Smooth muscle cell (in vitro differentiated cells): ENCODE data around the gene GADL1. TPM values are rescaled to one million over a fixed set of nuclear protein-coding genes. Genes with fewer than 3 reads are reported as not detected.

Experiments used
- DNase-seq: peaks from one replicate; lab custom pipeline; 2025; ENCODE audit not compliant: unreplicated experiment; lab: John Stamatoyannopoulos, UW
- H2AFZ ChIP-seq: fragments of 200-600 bp; sonication (generic); 2 replicates; pipeline ENCODE4 v1.6.0; 2016; ENCODE audit warnings: antibody characterized with exemption, low read depth, mild to moderate bottlenecking
- H3F3A ChIP-seq: fragments of 200-600 bp; sonication (generic); 2 replicates; pipeline ENCODE4 v1.6.0; 2017; ENCODE audit warnings: antibody characterized with exemption, low read depth
- H3K27ac ChIP-seq: fragments of 200-600 bp; sonication (generic); 2 replicates; pipeline ENCODE4 v1.5.1; 2016; ENCODE audit warnings: low read depth, mild to moderate bottlenecking
- H3K27me3 ChIP-seq: fragments of 200-600 bp; sonication (generic); 2 replicates; pipeline ENCODE4 v1.6.1; 2016; ENCODE audit warnings: low read depth, mild to moderate bottlenecking
- H3K36me3 ChIP-seq: fragments of 200-600 bp; sonication (generic); 2 replicates; pipeline ENCODE4 v1.5.1; 2016; ENCODE audit warnings: low read depth
- H3K4me1 ChIP-seq: fragments of 200-600 bp; sonication (generic); 2 replicates; pipeline ENCODE4 v1.5.1; 2016; ENCODE audit warnings: low read depth
- H3K4me2 ChIP-seq: fragments of 200-600 bp; sonication (generic); 2 replicates; pipeline ENCODE4 v1.6.0; 2016; ENCODE audit warnings: mild to moderate bottlenecking
- H3K4me3 ChIP-seq: fragments of 200-600 bp; sonication (generic); 2 replicates; pipeline ENCODE4 v1.5.1; 2016; ENCODE audit warnings: mild to moderate bottlenecking
- H3K79me2 ChIP-seq: fragments of 200-600 bp; sonication (generic); 2 replicates; pipeline ENCODE4 v1.6.0; 2016; ENCODE audit warnings: low read depth, mild to moderate bottlenecking
- H3K9ac ChIP-seq: fragments of 200-600 bp; sonication (generic); 2 replicates; pipeline ENCODE4 v1.6.0; 2016; ENCODE audit warnings: low read depth
- H3K9me3 ChIP-seq: fragments of 200-600 bp; sonication (generic); replicated peaks from 2 replicates; pipeline ENCODE4 v1.5.1; 2016; ENCODE audit warnings: low read depth
- H4K20me1 ChIP-seq: fragments of 200-600 bp; sonication (generic); 2 replicates; pipeline ENCODE4 v1.6.0; 2016; ENCODE audit warnings: low read depth
- CTCF ChIP-seq: fragments of 200-600 bp; sonication (generic); IDR thresholded peaks from 2 replicates; pipeline ENCODE4 v1.5.1; 2017; ENCODE audit warnings: borderline replicate concordance, mild to moderate bottlenecking, antibody characterized with exemption; ENCODE audit not compliant: insufficient read depth, poor library complexity, severe bottlenecking
- WGBS: methylation state at CpG from one replicate; pipeline ENCODE4 v1.1.7; 2016; ENCODE audit warnings: low lambda C conversion rate; 5-methylcytosine and 5-hydroxymethylcytosine counted together
- polyA plus RNA-seq: library from polyadenylated mRNA; unstranded; fragments of >200 nt; fragmentation: Nextera tagmentation; extraction: Ambion mirVana; gene quantifications from 2 replicates; pipeline ENCODE4 v1.2.1, GENCODE V29; 2016
- total RNA-seq: library from RNA; depleted of rRNA; stranded (reverse); fragments of >200 nt; gene quantifications from 2 replicates; pipeline ENCODE4 v1.2.3, GENCODE V29; 2014

GADL1 gene
- total and polyA plus RNA-seq, 2 experiments from 2014 or later: not detected

- H4K20me1 ChIP-seq: no peaks in the 10 kb centered on the region
- no peak for TF ChIP-seq CTCF
- H3F3A ChIP-seq: no peaks in the 10 kb centered on the region
- H3K4me2 ChIP-seq: no peak overlapping the region
- no peak overlapping the region for H3K27ac ChIP-seq
- H3K79me2 ChIP-seq: no peaks in the 10 kb centered on the region
- no peak for DNase-seq
- no peak overlapping the region for H3K9ac ChIP-seq
- H3K27me3 ChIP-seq: no peaks in the 10 kb centered on the region
- no peak overlapping the region for H3K4me3 ChIP-seq
- no peaks in the 10 kb centered on the region for H3K9me3 ChIP-seq
- no peaks in the 10 kb centered on the region for H3K4me1 ChIP-seq
- H2AFZ ChIP-seq: no peak overlapping the region
- H3K36me3 ChIP-seq: no peaks in the 10 kb centered on the region
Measured at GRCh38 chr3:30766522-30766921, 127.9 kb downstream of the GADL1 start.

GRCh38 chr3:30764891-30765290 lies 129.6 kb downstream of the GADL1 start:
- H3K9ac ChIP-seq: no peak overlapping the region
- no peak for TF ChIP-seq CTCF
- H2AFZ ChIP-seq: no peak overlapping the region
- no peak overlapping the region for H3K4me2 ChIP-seq
- H3K36me3 ChIP-seq: no peaks in the 10 kb centered on the region
- no peaks in the 10 kb centered on the region for H3F3A ChIP-seq
- WGBS: 89% methylated on average over 4 of the region's 4 CpGs
- H3K79me2 ChIP-seq: no peaks in the 10 kb centered on the region
- no peaks in the 10 kb centered on the region for H3K9me3 ChIP-seq
- H3K27ac ChIP-seq: no peak overlapping the region
- H3K4me1 ChIP-seq: no peaks in the 10 kb centered on the region
- no peak for DNase-seq
- no peaks in the 10 kb centered on the region for H3K27me3 ChIP-seq
- H4K20me1 ChIP-seq: no peaks in the 10 kb centered on the region
- no peak overlapping the region for H3K4me3 ChIP-seq

GRCh38 chr3:30764281-30764680 lies 130.2 kb downstream of the GADL1 start:
- Histone ChIP-seq H4K20me1 (no peaks in the 10 kb centered on the region), H3K9ac (no peak overlapping the region), H2AFZ (no peak overlapping the region), H3K9me3 (no peaks in the 10 kb centered on the region), H3K4me2 (no peak overlapping the region), H3K36me3 (no peaks in the 10 kb centered on the region), H3F3A (no peaks in the 10 kb centered on the region), H3K27ac (no peak overlapping the region), H3K27me3 (no peaks in the 10 kb centered on the region), H3K4me3 (no peak overlapping the region), H3K79me2 (no peaks in the 10 kb centered on the region), H3K4me1 (no peaks in the 10 kb centered on the region)
- no peak for TF ChIP-seq CTCF
- 87% methylated on average over 3 of the region's 3 CpGs for WGBS
- no peak for DNase-seq

- Histone ChIP-seq H3K4me3 (no peak overlapping the region), H3K4me2 (no peak overlapping the region), H2AFZ (no peak overlapping the region), H3K9me3 (no peaks in the 10 kb centered on the region), H3K4me1 (peaks cover 5% of the 10 kb centered on the region), H3F3A (no peaks in the 10 kb centered on the region), H3K79me2 (no peaks in the 10 kb centered on the region), H3K9ac (no peak overlapping the region), H4K20me1 (no peaks in the 10 kb centered on the region), H3K27ac (no peak overlapping the region), H3K36me3 (no peaks in the 10 kb centered on the region), H3K27me3 (no peaks in the 10 kb centered on the region)
- TF ChIP-seq CTCF: no peak
- 99% methylated on average over 3 of the region's 3 CpGs for WGBS
- no peak for DNase-seq
Measured at GRCh38 chr3:30761374-30761773, 133.1 kb downstream of the GADL1 start.
